DMS 273 treated with DMSO at 0.1 percent for 48 hours (cell line): Measurements from ENCODE around the gene TRIM16.
A peak's percentile ranks its signal among the peaks of the same experiment; 100 is the strongest.
"Not testable (repeated sequence)": the region's sequence is repeated elsewhere in the genome, so short reads cannot be mapped to it uniquely, and the experiment has no call there.

Experiments
- DNase-seq: peaks from one replicate; lab custom pipeline; 2025; lab: John Stamatoyannopoulos, UW

Gene TRIM16

DNA sequence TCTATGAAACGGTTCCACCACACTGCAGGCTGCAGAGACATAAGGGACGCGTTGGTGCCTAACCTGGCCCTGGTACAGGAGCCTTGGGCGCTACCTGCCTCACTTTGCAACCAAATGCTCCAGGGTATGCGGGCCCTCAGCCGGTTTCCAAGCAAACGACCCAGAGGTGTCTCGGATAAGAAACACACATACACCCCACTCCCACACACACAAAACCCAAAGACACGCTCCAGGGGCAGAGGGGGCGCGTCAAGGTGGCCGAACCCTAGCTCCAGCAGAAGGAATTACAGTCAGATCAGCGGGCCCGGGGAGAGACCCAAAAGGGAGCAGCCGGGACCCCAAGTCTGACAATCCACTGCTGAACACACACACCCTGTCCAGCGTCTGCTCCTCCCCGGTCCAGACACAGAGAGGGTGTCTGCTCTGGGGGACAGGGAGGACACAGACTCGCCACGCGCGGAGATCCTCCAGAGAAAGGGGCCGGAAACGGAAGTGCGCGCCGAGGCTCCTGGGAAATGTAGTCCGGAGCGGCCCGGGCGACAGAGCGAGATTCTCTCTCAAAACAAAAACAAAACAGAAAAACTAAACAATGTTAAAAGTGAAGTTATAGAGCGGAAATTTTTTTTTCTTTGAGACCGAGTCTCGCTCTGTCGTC is at the start of gene TRIM16:
Gene TRIM16 (minus strand): TSS at position 488 of the 655 bp plus-strand sequence. CDS start 32,702 bp downstream, outside the sequence.
- DNase-seq = not testable (repeated sequence)

DNA sequence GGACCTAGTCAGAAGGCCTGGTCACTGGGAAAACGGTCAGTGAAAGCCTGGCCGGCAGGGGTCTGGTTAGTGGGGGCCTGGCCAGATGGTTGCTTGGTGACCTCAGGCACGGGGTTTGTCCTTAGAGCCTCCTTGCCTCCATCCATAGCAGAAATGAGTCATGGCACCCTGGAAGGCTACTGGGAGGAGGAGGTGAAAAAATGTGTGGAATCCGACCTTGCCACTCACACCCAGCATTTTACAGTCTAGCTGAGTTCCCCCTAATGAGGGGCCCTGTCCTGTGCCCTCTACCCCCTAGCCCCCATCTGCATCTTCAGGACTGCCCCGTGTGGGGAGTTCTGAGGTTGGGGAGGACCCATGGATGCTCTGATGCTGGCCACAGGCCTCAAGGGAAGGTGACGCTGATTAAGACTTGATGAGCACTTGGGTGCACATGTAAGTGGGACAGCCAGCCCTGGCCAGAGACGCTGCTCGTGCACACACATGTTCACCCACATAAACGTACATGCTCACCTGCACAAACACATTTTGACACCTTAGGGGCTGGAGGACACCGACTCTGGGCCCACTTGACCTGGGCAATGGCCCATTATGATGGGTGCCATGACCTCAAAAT is 49.2 kb upstream of the TRIM16 start:
- not testable (repeated sequence) for DNase-seq

DNA sequence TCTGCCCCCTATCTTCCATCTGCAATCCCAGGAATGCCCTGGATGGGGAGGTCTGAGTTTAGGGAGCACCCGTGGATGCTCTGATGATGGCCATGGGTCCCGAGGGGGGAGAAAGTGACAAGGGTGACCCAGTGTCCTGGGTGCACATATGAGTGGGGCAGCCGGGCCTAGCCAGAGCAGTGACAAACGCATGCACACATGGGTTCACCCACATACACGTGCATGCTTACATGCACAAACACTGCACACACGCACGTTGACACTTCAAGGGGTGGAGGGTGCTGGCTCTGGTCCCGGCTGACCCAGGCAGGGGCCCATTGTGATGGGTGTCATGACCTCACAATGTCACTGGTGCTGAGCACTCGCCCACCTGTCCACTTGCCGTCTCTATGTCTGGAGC is 47.8 kb upstream of the TRIM16 start, which contains the start of gene TBC1D26:
Gene TBC1D26 (plus strand): TSS at position 384 of the 400 bp plus-strand sequence. CDS start 3,066 bp downstream, outside the sequence.
- DNase-seq = not testable (repeated sequence)

DNA sequence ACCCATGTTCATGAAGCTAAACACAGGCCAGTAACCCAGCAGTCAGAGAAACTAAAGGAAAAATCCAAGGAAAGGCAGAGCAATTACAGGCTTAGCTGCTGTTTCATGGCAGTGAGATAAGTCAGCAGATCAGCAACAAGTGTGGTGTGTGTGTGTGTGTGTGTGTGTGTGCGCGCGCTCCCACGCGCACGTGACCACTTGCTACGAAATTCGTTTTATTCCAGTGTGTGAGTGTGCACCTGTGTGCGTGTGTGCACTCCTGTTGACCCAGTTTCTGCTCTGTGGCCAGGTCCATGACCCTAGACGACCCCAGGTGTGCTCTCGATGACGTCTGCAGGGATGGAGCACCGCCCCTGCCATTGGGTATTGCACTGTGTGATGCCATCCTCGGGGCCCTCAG is 46.4 kb upstream of the TRIM16 start:
- DNase-seq = not testable (repeated sequence)

DNA sequence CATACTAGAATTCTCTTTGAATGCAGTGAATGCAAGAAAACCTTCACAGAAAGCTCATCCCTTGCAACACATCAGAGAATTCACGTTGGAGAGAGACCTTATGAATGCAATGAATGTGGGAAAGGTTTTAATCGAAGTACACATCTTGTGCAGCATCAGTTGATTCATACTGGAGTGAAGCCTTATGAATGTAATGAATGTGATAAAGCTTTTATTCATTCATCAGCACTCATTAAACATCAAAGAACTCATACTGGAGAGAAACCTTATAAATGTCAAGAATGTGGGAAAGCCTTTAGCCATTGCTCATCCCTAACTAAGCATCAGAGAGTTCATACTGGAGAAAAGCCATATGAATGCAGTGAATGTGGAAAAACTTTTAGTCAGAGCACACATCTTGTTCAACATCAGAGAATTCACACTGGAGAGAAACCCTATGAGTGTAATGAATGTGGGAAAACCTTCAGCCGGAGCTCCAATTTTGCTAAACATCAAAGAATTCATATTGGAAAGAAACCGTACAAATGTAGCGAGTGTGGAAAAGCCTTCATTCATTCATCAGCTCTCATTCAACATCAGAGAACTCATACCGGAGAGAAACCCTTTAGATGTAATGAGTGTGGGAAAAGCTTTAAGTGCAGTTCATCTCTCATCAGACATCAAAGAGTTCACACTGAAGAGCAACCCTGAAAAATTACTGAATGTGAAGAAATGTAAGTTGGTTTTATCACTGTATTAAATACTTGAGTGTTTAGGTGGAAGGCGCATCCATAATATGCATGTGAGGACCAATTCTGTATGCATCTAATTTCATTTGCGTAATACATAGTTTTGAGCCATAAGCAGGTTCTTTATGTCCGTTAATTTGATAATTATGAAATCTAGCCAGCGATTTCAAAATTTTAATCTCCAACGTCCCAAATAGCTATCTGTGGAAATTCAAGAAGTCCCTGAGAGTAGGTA is 32.8 kb upstream of the TRIM16 start:
- DNase-seq = not testable (repeated sequence)

DNA sequence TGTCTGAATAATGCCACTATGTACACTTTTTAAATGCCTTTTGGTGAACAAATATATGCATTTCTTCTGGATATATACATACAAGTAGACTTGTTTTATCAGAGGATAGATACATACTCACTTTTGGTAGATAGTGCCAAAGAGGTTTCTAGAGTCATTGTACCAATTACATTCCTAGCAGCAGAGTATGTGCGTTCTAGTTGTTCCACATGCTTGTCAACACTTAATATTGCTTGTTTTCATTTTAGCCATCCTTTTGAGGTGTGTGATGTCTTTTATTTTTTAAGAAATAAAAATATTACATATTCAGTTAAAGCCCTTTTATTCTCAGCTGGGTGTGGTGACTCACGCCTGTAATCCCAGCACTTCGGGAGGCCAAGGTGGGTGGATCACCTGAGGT is 24.8 kb upstream of the TRIM16 start:
- not testable (repeated sequence) for DNase-seq

DNA sequence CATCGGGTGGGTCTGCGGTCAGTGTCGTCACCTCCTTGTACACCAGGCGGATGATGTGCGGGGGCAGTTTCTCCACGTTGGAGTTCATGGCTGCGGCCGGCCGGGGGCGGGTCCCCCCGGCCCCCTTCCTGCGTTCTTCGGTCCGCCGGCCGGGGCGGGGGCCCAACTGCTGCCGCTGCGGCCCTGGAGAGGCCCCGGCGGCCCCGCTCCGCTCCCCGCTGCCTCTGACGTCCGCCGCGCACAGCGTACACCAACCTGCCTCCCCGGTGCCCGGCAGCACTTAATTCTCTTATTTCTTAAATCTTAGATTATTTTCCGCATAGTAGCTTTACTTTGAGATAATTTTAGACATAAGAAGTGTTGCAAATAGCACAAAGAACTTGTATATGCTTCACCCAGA is 20.7 kb upstream of the TRIM16 start:
- not testable (repeated sequence) for DNase-seq

DNA sequence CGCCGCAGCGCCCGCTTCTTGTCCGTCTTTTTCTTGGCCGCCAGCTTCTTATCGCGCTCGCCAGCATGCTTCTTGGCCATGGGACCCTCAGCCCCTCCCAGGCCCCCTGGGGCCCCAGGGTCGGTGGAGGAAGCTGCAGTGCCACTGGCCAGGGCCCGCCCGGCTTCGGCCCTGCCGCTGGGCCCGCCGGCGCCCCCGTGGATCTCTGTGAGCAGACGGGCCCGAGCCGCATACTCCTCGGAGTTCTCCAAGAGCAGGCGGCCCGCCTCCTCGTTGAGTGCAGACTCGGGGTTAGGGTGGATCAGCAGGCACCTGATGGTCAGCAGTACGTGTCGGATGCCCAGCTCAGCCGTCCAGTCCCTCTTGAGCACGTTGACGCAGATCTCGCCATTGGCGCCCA is 20.1 kb upstream of the TRIM16 start:
- not testable (repeated sequence) for DNase-seq

DNA sequence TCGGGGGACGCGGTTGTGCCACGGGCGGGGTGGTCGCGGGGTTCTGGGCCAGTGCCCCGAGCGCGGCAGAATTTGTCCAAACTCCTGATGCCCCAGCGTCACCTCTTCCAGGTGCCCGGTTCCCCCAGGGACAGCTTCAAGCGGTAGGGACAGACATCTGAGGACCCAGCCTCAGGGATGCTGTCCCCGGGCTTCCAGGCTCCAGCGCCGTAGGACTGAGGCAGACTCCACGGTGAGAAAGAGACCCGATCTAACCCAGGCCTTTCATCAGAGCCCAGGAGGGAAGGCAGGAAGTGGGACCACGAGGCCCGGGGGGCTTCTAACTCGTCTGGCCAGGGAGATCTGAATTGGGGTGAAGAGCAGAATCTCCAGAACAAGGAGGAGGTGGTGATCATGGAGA is 15.8 kb upstream of the TRIM16 start:
- DNase-seq = not testable (repeated sequence)

DNA sequence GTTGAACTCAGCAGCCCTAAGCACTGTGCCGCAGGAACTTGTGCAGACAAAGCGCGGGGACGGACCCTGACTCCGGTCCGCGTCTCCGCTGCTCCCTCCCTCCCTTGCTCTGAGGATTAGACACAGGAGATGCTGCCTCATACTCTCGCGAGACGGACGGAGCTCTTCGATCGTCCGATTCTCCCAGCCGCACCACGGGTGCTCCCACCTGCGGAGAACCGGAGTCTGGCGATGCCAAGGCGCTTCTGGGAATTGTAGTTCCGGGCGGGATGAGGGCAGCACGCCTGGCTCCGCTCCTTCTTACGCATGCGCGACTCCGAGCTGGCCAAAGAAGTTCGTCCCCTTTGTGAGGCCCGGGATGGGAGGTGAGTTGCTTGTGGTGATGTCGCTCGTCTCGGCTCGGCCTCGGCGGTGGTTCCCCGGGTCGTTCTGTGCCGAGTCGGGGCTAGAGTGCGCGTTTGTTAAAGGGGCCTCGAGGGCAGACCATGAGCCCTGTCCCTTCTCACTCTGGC is 15.4 kb upstream of the TRIM16 start, which contains the start of gene ZNF286A:
Gene ZNF286A (plus strand): TSS at position 340 of the 512 bp plus-strand sequence. CDS start 578 bp downstream, outside the sequence.
- peak; percentile 88 for DNase-seq

DNA sequence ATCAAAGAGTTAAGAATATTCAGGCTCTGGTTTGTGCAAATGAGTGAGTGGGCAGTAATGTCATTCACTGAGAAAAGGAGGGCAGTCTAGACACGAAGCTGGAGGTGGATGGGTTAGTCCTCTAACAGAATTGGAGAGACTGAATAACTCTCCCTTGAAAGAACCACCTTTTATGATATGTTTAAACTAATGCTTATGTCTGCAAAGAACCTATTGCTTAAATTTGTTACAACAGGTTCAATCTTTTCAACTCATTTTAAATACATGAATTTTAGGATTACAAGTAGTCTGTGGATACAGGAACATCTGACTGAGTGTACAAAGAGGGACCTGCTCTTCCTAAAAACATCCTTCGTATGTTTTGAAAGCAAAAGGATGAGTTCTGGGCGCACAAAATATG is 14.9 kb upstream of the TRIM16 start:
- DNase-seq = not testable (repeated sequence)

DNA sequence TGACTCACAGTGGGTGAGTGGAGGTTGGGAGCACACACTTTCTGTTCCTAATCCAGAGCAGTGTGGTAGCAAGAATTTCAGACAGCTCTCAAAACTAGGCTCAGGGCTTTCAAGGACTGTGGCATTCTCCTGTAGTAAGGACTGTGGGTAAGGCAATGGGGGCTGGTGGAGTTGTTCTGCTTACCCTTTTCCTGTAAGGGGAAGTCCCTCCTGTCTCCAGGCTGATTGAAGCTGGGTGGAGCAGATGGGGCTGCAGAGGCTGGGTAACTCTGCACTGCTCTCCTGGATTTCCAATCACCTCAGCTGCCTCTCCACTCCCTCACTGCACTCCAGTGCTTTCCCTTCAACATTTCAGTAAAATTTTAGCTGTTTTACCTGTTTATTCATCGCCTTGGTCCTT is 3.4 kb upstream of the TRIM16 start:
- not testable (repeated sequence) for DNase-seq

DNA sequence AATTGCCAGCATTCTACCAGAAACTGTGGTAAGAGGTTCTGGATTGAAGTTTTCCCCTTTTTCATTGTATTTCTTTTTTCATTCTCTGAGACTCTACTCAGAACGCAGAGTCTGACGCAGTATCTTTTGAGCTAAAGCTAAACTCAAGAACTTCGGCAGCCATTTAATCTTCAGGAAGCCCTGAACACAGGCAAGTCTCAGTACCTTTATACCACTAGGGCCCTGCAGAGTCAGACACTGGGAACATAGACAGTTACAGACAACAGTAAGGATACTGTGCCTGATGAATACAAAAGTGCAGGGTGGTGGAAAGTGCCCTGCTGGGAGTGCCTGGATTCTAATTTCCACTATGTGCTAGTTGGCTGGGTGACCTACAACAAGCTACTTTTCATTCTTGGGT is 976 bp downstream of the TRIM16 start:
- not testable (repeated sequence) for DNase-seq

DNA sequence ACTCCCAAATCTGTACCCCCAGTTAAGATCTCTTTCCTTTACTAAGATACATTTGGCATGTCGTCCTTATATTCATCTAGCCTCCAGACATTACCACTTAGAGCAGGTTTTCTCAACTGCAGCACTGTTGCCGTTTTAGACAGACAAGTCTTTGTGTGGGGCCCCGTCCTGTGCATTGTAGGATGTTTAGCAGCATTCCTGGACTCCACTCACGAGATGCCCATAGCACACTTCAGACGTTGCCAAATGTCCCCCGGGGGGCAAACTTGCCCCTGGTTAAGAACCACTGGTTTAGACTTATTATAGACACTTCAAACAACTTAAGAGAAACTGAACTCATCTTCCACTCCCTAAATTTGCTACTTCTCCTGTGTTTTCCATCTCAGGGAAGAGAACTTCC is 8.1 kb downstream of the TRIM16 start:
- not testable (repeated sequence) for DNase-seq

DNA sequence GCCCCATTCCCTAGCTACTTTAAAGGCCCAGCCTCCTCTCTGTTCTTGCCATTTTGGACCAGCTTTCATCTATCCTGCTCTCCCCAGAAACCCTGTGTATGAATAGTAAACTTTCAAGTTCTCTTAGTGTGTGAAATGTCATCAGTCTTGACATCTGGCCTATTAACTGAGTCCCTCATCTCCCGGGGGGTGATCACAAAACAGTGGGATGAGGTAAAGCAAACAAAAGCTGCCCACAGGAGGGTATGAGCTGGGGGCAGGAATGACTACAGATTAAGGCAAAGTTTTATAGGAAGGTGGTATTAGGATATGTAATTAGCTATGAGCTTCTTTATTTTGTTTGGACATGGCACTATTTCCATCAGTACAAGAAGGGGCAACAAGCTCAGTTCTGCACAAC is 9.5 kb downstream of the TRIM16 start:
- not testable (repeated sequence) for DNase-seq

DNA sequence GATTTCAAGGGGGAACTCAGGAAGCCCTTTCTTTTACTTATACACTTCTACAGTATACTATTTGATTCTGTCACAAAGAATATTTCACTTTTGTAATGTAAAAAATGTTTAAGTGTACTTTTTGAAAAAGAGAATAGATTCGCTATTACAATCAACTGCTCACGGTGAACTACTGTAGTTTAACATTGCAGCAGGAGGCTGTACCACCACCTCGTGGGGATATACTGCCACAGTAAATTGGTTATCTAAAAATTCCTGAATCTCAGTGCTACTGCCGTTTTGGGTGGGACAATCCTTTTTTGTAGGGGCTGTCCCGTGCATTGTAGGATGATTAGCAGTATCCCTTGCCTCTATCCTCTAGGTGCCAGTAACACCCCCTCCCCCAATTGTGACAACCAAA is 14.6 kb downstream of the TRIM16 start:
- not testable (repeated sequence) for DNase-seq

DNA sequence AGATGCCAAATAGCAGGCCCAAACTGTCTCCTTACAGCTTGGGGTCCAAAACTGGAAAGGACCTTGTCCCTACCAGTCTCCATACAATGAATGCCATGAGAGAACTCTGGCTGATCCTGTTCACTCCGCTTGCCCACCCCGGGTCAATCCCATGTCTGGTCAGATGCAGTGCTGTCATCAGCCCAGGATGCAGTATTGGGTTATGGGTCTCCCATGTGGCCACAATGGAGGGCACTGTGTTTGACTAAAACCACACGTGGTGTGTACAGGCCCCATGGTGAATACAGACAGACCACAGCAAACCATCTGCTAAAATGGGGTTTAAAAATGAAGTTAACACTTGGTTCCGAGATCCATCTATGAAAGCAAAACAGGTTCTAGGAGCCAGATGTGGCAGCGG is 20.4 kb downstream of the TRIM16 start:
- DNase-seq = no peak

DNA sequence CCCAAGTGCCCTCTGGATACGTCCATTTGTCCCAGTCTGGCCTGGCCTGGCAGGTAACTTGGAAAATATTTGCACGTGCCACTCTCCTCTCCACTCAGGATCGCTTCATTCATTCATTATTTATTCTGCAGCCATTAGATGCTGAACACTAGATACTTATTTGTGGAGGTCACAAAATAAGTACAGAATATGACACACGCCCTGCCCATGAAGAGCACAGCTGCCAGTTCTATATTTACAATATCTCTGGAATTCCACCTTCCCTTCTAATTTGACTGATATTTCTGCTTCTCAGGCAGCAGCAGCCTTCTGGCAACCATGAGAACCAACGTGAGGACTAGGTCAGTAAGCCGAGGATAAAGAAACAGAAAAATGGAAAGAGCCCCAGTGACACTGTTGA is 20.9 kb downstream of the TRIM16 start:
- no peak for DNase-seq

DNA sequence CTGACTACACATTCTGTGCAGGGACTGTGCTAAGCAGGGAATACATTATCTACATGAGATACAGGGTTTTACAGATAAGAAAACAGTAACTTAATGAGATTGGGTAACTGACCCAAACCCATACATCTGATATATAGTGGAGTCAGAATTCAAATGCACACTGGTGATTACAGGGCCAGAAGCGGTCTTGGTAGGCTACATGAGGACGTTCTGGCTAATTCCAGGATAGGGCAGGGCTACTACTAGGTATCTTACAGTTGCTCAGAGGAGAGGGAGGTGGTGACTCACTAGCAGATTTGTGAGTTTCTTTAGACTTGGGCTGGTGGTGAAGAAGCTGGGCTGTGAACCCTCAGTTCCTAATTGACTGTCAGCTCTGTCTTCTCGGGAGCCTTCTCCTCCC is 21.4 kb downstream of the TRIM16 start:
- no peak for DNase-seq

DNA sequence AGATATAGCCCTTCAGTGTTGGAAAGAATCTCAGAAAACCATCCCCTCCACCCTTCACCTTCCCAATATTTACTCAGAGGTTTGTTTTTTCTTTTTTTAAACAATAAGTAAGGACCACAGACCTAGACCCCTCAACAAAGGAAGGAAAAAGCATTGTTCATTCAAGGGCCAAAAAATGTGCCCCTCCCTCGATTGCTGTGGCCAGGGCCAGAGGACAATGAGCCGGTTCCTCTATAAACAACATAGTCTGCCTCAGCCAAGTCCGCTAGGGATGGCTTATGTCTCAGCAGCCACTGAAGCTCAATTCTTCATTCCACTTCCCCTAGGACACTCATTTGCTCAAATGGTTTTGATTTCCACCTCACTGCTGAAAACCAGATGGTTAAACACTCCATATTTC is 24.0 kb downstream of the TRIM16 start:
- no peak for DNase-seq

DNA sequence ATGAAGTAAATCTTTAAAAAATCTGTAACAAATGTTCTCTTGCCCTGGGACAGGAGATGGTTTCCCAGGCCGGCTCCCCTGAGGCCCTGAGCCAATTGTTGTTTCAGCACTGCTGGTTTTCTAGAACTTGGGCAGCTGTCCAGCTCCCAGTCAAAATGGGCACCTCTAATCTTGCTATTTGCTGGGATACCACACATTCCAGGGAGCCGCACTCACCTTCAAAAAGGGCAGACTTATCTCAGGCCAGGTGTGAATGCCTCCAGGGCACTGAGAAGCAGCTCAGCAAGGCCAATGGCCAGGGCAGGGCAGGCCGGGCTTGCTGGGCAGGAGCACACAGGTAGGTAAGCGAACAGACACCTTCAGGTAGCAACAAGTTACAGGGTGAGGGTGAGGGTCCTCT is 24.4 kb downstream of the TRIM16 start:
- DNase-seq = no peak

DNA sequence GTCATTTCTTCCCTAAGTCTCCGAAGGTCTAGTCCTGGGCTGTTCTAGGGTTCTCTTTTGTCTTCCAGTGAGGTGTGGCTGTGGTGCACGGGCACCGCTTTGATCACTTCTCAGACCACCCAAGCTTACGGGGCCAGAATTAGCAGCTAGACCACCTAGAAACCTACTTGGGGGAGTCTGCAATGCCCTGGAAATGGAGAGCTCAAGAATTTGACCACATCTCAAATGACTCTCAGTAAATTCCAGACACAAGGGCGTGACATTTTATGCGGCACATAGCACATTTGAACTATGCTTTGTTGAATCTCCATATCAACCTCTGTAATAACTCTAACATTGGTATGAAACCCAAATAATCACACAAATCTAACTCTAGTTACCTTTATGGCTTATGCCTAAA is 24.9 kb downstream of the TRIM16 start:
- DNase-seq = no peak
